ENCODE measurements around the gene EIF3K. TPM values are rescaled to one million over a fixed set of nuclear protein-coding genes. Genes with fewer than 3 reads are reported as not detected.

Gene EIF3K
- polyA plus RNA-seq, 1 donor (not counting 4 experiments of a cell fraction or from before 2014, with no cell fraction given), result 240 TPM

DNA sequence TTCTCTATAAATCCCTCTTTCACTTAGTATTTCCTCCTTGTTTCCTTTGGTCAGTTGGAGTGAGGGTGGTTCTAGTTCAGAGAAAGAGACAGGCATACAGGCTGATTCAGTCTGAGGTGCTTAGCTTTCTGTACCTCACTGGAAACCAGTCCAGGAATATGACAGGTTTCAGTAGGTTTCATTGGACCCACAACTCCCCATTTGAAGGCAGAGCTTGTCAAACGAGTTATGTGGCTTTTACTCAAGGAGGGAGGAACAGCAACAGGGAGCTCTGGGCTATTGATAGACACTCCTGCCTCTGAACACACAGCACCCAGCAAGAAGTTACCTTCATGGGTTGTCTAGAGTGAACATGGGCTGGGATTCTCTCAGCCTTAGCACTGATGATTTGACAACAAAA, 43.0 kb downstream of the EIF3K start:
- no peak for DNase-seq (ENCODE audit: low read depth, low spot score)
- Histone ChIP-seq H3K27me3 (ENCODE audit: control insufficient read depth, extremely low read depth, insufficient read depth, low read length) (no peaks in the 10 kb centered on the region), H3K4me3 (ENCODE audit: control insufficient read depth in 2 of 3, extremely low read depth in 1 of 3, insufficient read depth in 2 of 3, low read depth in 1 of 3, low read length in 3 of 3) (no peak overlapping the region), H3K27ac (ENCODE audit: control insufficient read depth, insufficient read depth, low read length) (peak overlapping the region; percentile 70), H3K4me2 (ENCODE audit: control insufficient read depth, extremely low read depth, insufficient read depth, low read depth, low read length) (peak overlapping the region; percentile 22), H3K36me3 (ENCODE audit: control insufficient read depth in 2 of 2, extremely low read depth in 1 of 2, insufficient read depth in 2 of 2, low read length in 2 of 2) (peaks cover 10 to 34% of the 10 kb centered on the region in 2 experiments), H3K9me1 (ENCODE audit: control insufficient read depth, extremely low read depth, insufficient read depth, low read length) (no peaks in the 10 kb centered on the region), H3K9ac (ENCODE audit: control insufficient read depth, extremely low read depth, insufficient read depth, low read length) (peak overlapping the region; percentile 16), H3K4me1 (ENCODE audit: control insufficient read depth, extremely low read depth, insufficient read depth, low read length) (peaks cover 94% of the 10 kb centered on the region), H2AFZ (ENCODE audit: control insufficient read depth, low read length) (no peak overlapping the region), H4K20me1 (ENCODE audit: control insufficient read depth, extremely low read depth, insufficient read depth, low read length) (peaks cover 22% of the 10 kb centered on the region), H3K79me2 (ENCODE audit: control insufficient read depth, insufficient read depth, low read length) (peaks cover 79% of the 10 kb centered on the region), H3K9me3 (ENCODE audit: control insufficient read depth, low read depth, low read length) (no peaks in the 10 kb centered on the region)
- TF ChIP-seq, protein P1, sequence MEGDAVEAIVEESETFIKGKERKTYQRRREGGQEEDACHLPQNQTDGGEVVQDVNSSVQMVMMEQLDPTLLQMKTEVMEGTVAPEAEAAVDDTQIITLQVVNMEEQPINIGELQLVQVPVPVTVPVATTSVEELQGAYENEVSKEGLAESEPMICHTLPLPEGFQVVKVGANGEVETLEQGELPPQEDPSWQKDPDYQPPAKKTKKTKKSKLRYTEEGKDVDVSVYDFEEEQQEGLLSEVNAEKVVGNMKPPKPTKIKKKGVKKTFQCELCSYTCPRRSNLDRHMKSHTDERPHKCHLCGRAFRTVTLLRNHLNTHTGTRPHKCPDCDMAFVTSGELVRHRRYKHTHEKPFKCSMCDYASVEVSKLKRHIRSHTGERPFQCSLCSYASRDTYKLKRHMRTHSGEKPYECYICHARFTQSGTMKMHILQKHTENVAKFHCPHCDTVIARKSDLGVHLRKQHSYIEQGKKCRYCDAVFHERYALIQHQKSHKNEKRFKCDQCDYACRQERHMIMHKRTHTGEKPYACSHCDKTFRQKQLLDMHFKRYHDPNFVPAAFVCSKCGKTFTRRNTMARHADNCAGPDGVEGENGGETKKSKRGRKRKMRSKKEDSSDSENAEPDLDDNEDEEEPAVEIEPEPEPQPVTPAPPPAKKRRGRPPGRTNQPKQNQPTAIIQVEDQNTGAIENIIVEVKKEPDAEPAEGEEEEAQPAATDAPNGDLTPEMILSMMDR (optimal IDR thresholded peaks at IDR 0.05 in 1 of 3, IDR thresholded peaks at IDR 0.05 in 1 of 3, conservative IDR thresholded peaks at IDR 0.05 in 1 of 3; ENCODE audit: extremely low read depth in 1 of 3, insufficient read depth in 2 of 3, low read length in 3 of 3), result no peak
- no peak for TF ChIP-seq EZH2 (IDR thresholded peaks at IDR 0.05; ENCODE audit: low read length)
- peak; percentile 75 for FAIRE-seq
- dilution Hi-C loops (cut with MboI; ENCODE audit: extremely low pct_ligation_motif_present, low sequenced_read_pairs), result no loop called here

DNA sequence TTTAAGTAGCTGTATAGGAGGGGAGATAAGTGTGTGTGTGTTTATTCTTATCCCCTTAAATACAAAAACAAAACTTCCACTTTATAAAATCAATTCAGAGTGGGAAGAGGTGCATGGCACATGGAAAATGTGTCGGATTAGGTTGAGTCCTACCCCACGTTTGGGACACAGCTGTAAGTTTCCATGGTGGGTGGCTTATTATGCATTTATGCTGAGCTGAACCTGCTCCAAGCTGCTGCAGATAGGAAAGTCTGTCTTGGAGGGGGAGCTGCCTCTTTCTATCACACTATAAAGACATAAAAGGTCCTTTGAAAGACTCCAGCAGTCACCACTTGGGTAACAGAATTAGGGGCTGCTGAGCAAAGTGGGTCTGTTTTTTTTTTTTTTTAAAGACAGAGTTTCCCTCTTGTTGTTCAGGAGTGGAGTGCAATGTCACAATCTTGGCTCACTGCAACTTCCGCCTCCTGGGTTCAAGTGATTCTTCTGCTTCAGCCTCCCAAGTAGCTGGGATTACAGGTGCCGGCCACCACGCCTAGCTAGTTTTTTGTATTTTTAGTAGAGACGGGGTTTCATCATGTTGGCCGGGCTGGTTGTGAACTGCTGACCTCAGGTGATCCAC, 43.7 kb downstream of the EIF3K start:
- Histone ChIP-seq H3K36me3 (ENCODE audit: control insufficient read depth in 2 of 2, extremely low read depth in 1 of 2, insufficient read depth in 2 of 2, low read length in 2 of 2) (peaks cover 10 to 34% of the 10 kb centered on the region in 2 experiments), H3K9me3 (ENCODE audit: control insufficient read depth, low read depth, low read length) (no peaks in the 10 kb centered on the region), H3K9me1 (ENCODE audit: control insufficient read depth, extremely low read depth, insufficient read depth, low read length) (no peaks in the 10 kb centered on the region), H3K27me3 (ENCODE audit: control insufficient read depth, extremely low read depth, insufficient read depth, low read length) (no peaks in the 10 kb centered on the region), H3K4me3 (ENCODE audit: control insufficient read depth in 2 of 3, extremely low read depth in 1 of 3, insufficient read depth in 2 of 3, low read depth in 1 of 3, low read length in 3 of 3) (no peak overlapping the region), H4K20me1 (ENCODE audit: control insufficient read depth, extremely low read depth, insufficient read depth, low read length) (peaks cover 22% of the 10 kb centered on the region), H3K9ac (ENCODE audit: control insufficient read depth, extremely low read depth, insufficient read depth, low read length) (peak overlapping the region; percentile 16), H3K4me2 (ENCODE audit: control insufficient read depth, extremely low read depth, insufficient read depth, low read depth, low read length) (peak overlapping the region; percentile 22), H3K79me2 (ENCODE audit: control insufficient read depth, insufficient read depth, low read length) (peaks cover 85% of the 10 kb centered on the region), H3K27ac (ENCODE audit: control insufficient read depth, insufficient read depth, low read length) (peak overlapping the region; percentile 70), H2AFZ (ENCODE audit: control insufficient read depth, low read length) (no peak overlapping the region), H3K4me1 (ENCODE audit: control insufficient read depth, extremely low read depth, insufficient read depth, low read length) (peaks cover 94% of the 10 kb centered on the region)
- TF ChIP-seq, protein P1 (optimal IDR thresholded peaks at IDR 0.05 in 1 of 3, IDR thresholded peaks at IDR 0.05 in 1 of 3, conservative IDR thresholded peaks at IDR 0.05 in 1 of 3; ENCODE audit: extremely low read depth in 1 of 3, insufficient read depth in 2 of 3, low read length in 3 of 3), result no peak
- TF ChIP-seq EZH2 (IDR thresholded peaks at IDR 0.05; ENCODE audit: low read length), result no peak
- DNase-seq (ENCODE audit: low read depth, low spot score), result no peak
- dilution Hi-C loops (cut with MboI; ENCODE audit: extremely low pct_ligation_motif_present, low sequenced_read_pairs), result no loop called here
- no peak for FAIRE-seq
